ENCODE measurements around the gene ARHGEF2.
"Not testable (repeated sequence)": the region's sequence is repeated elsewhere in the genome, so short reads cannot be mapped to it uniquely, and the experiment has no call there.

ARHGEF2 gene

DNA sequence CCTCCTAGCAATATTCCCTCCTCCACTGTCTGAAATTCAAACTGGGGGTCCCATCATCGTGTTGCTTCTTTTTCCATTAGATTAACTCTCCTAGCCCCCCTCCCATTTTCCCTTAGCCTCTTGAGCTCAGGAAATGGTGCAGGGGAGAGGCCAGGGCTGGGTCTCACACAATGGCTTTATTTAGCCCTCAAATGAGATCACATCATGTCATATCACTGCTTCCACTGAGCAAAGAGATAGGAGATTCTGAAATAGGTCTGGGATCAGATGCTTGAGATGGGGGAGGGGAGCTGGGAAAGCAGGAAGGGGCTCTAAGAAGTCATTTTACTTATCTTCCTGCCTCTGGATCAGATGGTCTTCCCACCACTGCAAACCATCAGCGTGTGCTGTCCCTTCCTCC lies 17.8 kb upstream of the ARHGEF2 start:
- DNase-seq (ENCODE audit: low read depth), result no peak
- TF ChIP-seq, protein P1, sequence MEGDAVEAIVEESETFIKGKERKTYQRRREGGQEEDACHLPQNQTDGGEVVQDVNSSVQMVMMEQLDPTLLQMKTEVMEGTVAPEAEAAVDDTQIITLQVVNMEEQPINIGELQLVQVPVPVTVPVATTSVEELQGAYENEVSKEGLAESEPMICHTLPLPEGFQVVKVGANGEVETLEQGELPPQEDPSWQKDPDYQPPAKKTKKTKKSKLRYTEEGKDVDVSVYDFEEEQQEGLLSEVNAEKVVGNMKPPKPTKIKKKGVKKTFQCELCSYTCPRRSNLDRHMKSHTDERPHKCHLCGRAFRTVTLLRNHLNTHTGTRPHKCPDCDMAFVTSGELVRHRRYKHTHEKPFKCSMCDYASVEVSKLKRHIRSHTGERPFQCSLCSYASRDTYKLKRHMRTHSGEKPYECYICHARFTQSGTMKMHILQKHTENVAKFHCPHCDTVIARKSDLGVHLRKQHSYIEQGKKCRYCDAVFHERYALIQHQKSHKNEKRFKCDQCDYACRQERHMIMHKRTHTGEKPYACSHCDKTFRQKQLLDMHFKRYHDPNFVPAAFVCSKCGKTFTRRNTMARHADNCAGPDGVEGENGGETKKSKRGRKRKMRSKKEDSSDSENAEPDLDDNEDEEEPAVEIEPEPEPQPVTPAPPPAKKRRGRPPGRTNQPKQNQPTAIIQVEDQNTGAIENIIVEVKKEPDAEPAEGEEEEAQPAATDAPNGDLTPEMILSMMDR (IDR thresholded peaks at IDR 0.05; ENCODE audit: low read length, missing control alignments), result no peak
- no peak overlapping the region for H3K4me3 ChIP-seq (replicated peaks; ENCODE audit: low read depth, low read length)

GRCh38 chr1:155993595-155993994 lies 15.2 kb upstream of the ARHGEF2 start:
- no peak for DNase-seq (ENCODE audit: low read depth)
- no peak overlapping the region for H3K4me3 ChIP-seq (replicated peaks; ENCODE audit: low read depth, low read length)
- TF ChIP-seq, protein P1 (IDR thresholded peaks at IDR 0.05; ENCODE audit: low read length, missing control alignments), result no peak

DNA sequence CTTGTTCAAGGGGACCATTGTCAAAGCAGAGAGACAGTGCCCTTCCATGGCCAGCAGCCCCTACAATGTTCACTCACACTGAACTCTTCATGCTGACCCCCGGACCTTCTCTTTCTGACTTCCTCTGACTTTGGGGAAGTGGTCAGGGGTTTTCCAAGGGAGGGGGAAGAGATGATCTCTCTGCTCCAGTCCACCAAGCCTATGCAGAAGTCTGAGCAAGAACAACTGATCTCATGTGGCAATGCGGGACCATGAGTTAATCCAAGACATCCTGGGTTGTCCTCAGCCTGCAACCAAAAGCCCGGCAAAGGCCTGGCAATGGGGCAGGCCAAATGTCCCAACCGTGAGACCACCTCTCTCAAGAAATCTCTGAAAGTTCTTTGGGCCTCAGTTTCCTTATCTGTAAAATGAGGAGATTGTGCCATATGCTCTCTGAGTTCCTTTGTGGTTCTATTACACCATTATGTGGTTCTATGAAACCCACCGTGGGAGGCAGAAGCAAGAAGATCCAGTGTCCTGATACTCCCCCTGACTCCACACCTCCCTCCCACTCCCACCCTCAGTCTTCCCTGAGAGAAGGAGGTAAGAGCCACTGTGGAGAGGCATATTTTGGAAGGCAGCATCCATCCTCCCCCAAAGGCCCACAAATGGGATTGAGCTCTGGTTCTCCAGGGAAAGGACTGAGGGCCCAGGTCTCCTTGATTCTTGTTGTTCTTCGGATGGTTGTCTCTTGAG lies 11.8 kb upstream of the ARHGEF2 start:
- DNase-seq (ENCODE audit: low read depth), result no peak
- no peak overlapping the region for H3K4me3 ChIP-seq (replicated peaks; ENCODE audit: low read depth, low read length)
- TF ChIP-seq, protein P1 (IDR thresholded peaks at IDR 0.05; ENCODE audit: low read length, missing control alignments), result no peak

DNA sequence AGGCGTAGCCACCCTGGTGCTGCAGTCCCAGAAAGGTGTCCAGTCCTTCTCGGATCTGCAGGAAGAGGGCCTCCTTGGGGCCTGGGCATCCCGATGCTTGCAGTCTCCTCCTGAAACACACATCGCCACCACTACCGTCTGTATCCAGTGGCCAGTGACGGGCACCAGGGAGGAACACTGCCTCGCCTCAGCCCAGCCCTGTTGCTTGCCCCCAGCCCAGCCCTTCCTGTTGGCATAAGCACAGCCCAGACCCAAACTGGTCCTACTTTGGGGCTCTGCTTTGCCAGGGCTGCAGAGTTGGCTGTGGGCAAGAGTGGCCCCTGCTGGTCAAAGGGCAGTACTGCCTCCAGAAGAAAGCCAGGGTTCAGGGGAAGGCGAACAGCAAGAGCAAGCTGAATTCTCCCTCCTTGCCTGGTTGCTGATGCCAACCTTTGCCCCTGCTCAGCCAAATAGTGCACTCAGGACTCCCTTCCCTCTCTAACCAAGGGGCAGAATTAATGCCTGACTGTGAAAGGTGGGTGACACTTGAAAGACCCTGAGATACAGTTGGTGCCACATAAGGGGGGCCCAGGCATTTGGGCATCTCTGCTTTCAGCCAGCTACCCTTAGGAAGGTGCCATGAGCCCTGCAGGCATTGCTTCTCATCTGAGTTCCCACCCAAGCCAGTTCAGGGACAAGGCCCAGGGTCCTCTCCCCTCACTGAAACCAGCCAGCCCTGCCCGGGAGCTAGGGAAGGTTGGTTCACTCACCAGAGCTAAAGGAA lies 11.1 kb upstream of the ARHGEF2 start:
- TF ChIP-seq, protein P1 (IDR thresholded peaks at IDR 0.05; ENCODE audit: low read length, missing control alignments), result peak; percentile 95
- H3K4me3 ChIP-seq (replicated peaks; ENCODE audit: low read depth, low read length), result peak overlapping the region; percentile 30
- DNase-seq (ENCODE audit: low read depth), result peak; percentile 78

DNA sequence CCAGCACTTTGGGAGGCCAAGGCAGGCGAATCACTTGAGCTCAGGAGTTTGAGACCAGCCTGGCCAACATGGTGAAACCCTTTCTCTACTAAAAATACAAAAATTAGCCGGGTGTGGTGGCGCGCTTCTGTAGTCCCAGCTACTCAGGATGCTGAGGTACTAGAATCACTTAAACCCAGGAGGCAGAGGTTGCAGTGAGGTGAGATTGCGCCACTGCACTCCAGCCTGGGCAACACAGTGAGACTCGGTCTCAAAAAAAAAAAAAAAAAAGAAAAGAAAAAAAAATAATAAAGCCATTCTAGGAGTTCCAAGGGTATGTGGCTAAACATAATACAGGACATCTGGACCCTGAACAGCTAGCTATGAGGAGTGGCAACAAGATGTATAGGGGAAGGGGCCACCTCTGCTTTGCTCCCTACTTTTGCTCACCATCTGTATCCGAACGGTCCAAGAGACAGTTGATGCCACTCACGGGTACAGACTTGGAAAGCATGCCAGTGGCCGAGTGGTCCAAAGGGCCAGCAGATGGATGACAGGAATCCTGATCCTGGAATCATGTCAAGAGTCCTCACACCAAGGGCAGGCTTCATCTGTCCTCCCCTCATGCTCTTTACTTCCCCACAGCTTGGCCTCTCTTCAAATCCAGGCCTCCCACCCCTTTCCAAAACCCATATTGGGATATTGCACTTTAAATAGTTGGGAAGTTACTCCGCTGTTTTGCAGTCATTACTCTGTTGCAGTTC lies 6.7 kb upstream of the ARHGEF2 start:
- not testable (repeated sequence) for H3K4me3 ChIP-seq (replicated peaks; ENCODE audit: low read depth, low read length); DNase-seq (ENCODE audit: low read depth)

GRCh38 chr1:155984341-155984740 lies 6.0 kb upstream of the ARHGEF2 start:
- no peak overlapping the region for H3K4me3 ChIP-seq (replicated peaks; ENCODE audit: low read depth, low read length)
- TF ChIP-seq, protein P1 (IDR thresholded peaks at IDR 0.05; ENCODE audit: low read length, missing control alignments), result no peak
- no peak for DNase-seq (ENCODE audit: low read depth)

Measured in fibroblast of pulmonary artery (primary cell).